ENCODE measurements around the gene NDST3.

- TF ChIP-seq EZH2 (IDR thresholded peaks at IDR 0.05; ENCODE audit: low read length) (no peak), CTCF (optimal IDR thresholded peaks at IDR 0.05 in 1 of 3, IDR thresholded peaks at IDR 0.05 in 1 of 3, conservative IDR thresholded peaks at IDR 0.05 in 1 of 3; ENCODE audit: extremely low read depth in 1 of 3, insufficient read depth in 2 of 3, low read length in 3 of 3) (no peak)
These were observed 156.6 kb downstream of the NDST3 start for GRCh38 chr4:118190903-118191302.
